PC-3 (cell line): Measurements from ENCODE around the gene PPP1R7.

Experiments used
- CTCF ChIP-seq: fragments of 300-600 bp; sonication (generic); conservative IDR thresholded peaks from 2 replicates; pipeline ENCODE4 v1.5.1; 2017; ENCODE audit warnings: antibody characterized with exemption, low read depth, mild to moderate bottlenecking, low read length
- EZH2 ChIP-seq: fragments of 300-600 bp; sonication (generic); IDR thresholded peaks from one replicate; pipeline ENCODE4 v1.6.1; 2017; ENCODE audit warnings: antibody characterized with exemption, mild to moderate bottlenecking, low read length; ENCODE audit not compliant: unreplicated experiment
- EZH2phosphoT487 ChIP-seq: fragments of 300-600 bp; sonication (generic); IDR thresholded peaks from 2 replicates; pipeline ENCODE4 v1.6.1; 2018; ENCODE audit warnings: mild to moderate bottlenecking, antibody characterized with exemption, low read length, borderline replicate concordance

DNA sequence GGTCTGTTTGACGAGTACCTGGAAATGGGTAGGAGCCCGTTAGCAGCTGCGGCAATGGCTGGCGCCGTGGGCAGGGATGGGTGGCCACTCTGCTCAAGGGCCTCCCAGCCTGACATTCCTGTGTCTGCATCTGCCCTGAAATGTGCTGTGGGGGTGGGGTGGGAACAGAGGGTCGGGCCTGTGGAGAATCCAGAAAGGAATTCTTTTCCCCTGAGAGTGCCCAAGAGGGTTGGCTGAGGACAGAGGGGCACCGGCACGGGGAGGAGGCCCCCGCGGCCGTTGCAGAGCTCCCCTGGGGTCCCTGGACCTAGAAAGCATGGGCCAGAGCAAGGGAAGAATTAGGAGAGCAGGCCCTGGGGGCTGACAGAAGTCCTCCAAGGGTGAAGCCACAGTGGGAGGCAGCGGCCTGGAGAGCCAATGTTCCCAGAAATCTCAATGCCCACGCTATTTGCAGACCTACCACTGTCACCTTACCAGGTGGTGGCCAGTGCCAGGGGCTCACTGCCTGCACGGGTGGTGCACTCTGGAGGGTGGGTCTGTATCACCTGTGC is 66.0 kb downstream of the PPP1R7 start:
- TF ChIP-seq EZH2 (no peak), CTCF (no peak), EZH2phosphoT487 (no peak)
